ENCODE measurements around the gene GFER. TPM values are rescaled to one million over a fixed set of nuclear protein-coding genes. Genes with fewer than 3 reads are reported as not detected.

Gene GFER
- total RNA-seq, 1 experiment from 2014 or later: 57.3 TPM

DNA sequence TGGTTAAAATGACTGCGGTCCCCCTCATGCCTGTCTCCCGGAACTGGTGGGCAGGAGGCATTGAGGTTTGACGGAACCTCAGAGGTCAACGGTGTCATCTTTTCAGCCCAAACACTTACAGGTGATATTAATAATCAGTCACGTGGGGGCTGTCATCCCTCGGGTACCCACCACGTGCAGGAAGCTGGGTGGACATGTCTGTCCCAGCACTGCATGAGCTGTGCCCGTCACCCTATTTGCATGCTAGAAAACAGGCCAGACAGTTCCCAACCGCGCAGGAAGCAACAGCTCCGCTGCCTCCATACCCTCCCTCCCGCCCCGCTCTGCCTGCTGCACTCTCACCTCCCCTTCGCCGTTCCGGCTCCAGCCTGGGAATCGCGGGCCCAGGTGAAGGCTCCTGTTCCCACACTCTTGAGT lies 7.2 kb downstream of the GFER start:
- no peak overlapping the region for H3K27ac Mint-ChIP-seq (ENCODE audit: unreplicated experiment)
- H3K27me3 Mint-ChIP-seq (ENCODE audit: insufficient read depth, unreplicated experiment): no peaks in the 10 kb centered on the region
- intact Hi-C loops (cut with micrococcal nuclease; ENCODE audit: unreplicated experiment): no loop called here
- Histone ChIP-seq H3K4me3 (ENCODE audit: low read depth, low read length) (no peak overlapping the region), H3K27me3 (replicated peaks; ENCODE audit: control insufficient read depth, insufficient read depth, low read length) (no peaks in the 10 kb centered on the region), H3K4me1 (peaks cover 8% of the 10 kb centered on the region; the same call in 1 of the 2 replicates), H3K36me3 (ENCODE audit: control insufficient read depth, insufficient read depth, low read length) (peaks cover 3% of the 10 kb centered on the region; the same call in 1 of the 2 replicates), H3K9me3 (no peaks in the 10 kb centered on the region)
- ChIA-PET POLR2A (no interaction called here), CTCF (interaction anchor here (0.5 kb wide), 1 partner anchor 32 kb away, joined by 3 read pairs; no protein-coding TSS in a partner anchor)
- peaks cover 10% of the 10 kb centered on the region for H3K36me3 Mint-ChIP-seq (ENCODE audit: insufficient read depth, unreplicated experiment)
- H3K4me3 Mint-ChIP-seq (ENCODE audit: unreplicated experiment): no peak overlapping the region
- BruUV-seq (replicated peaks): no TSS peak
- DNase-seq: no peak
- peaks cover 7% of the 10 kb centered on the region for H3K4me1 Mint-ChIP-seq (ENCODE audit: low read depth, unreplicated experiment)
- no peaks in the 10 kb centered on the region for H3K9me3 Mint-ChIP-seq (ENCODE audit: unreplicated experiment)
- TF ChIP-seq, protein P1, sequence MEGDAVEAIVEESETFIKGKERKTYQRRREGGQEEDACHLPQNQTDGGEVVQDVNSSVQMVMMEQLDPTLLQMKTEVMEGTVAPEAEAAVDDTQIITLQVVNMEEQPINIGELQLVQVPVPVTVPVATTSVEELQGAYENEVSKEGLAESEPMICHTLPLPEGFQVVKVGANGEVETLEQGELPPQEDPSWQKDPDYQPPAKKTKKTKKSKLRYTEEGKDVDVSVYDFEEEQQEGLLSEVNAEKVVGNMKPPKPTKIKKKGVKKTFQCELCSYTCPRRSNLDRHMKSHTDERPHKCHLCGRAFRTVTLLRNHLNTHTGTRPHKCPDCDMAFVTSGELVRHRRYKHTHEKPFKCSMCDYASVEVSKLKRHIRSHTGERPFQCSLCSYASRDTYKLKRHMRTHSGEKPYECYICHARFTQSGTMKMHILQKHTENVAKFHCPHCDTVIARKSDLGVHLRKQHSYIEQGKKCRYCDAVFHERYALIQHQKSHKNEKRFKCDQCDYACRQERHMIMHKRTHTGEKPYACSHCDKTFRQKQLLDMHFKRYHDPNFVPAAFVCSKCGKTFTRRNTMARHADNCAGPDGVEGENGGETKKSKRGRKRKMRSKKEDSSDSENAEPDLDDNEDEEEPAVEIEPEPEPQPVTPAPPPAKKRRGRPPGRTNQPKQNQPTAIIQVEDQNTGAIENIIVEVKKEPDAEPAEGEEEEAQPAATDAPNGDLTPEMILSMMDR (IDR thresholded peaks at IDR 0.05; ENCODE audit: insufficient read depth in 1 of 2, low read depth in 1 of 2, low read length in 1 of 2, severe bottlenecking in 1 of 2, unreplicated experiment in 1 of 2): no peak

DNA sequence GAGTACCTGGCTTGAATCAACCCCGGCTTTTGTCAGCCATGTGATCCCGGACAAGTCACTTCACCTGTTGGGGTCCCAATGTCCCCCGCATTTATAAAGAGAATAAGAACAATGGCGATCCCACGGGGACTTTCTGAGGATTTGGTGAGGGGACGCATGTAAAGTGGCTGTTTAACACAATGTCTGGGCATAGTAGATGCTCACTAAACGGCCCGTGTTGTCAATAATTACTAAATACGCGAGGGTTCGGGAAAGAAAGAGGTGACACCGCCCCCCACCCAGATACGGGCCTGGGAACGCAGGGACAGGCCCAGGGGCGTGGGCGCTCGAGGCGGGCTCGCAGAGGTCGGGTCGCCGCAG lies 7.6 kb downstream of the GFER start:
- TF ChIP-seq, protein P1 (IDR thresholded peaks at IDR 0.05; ENCODE audit: insufficient read depth in 1 of 2, low read depth in 1 of 2, low read length in 1 of 2, severe bottlenecking in 1 of 2, unreplicated experiment in 1 of 2): no peak
- peaks cover 10% of the 10 kb centered on the region for H3K36me3 Mint-ChIP-seq (ENCODE audit: insufficient read depth, unreplicated experiment)
- H3K27me3 Mint-ChIP-seq (ENCODE audit: insufficient read depth, unreplicated experiment): no peaks in the 10 kb centered on the region
- H3K36me3 ChIP-seq (ENCODE audit: control insufficient read depth, insufficient read depth, low read length): peaks cover under 1% of the 10 kb centered on the region; the same call in 1 of the 2 replicates
- peaks cover 8% of the 10 kb centered on the region; the same call in 1 of the 2 replicates for H3K4me1 ChIP-seq
- no peaks in the 10 kb centered on the region for H3K27me3 ChIP-seq (replicated peaks; ENCODE audit: control insufficient read depth, insufficient read depth, low read length)
- no peak overlapping the region for H3K27ac Mint-ChIP-seq (ENCODE audit: unreplicated experiment)
- H3K4me3 Mint-ChIP-seq (ENCODE audit: unreplicated experiment): no peak overlapping the region
- H3K4me3 ChIP-seq (ENCODE audit: low read depth, low read length): no peak overlapping the region
- CTCF ChIA-PET: interaction anchor here (0.5 kb wide), 1 partner anchor 31 kb away, joined by 3 read pairs; no protein-coding TSS in a partner anchor
- POLR2A ChIA-PET: no interaction called here
- intact Hi-C loops (cut with micrococcal nuclease; ENCODE audit: unreplicated experiment): no loop called here
- no TSS peak for BruUV-seq (replicated peaks)
- H3K9me3 Mint-ChIP-seq (ENCODE audit: unreplicated experiment): no peaks in the 10 kb centered on the region
- H3K4me1 Mint-ChIP-seq (ENCODE audit: low read depth, unreplicated experiment): peaks cover 7% of the 10 kb centered on the region
- no peaks in the 10 kb centered on the region for H3K9me3 ChIP-seq
- no peak for DNase-seq

DNA sequence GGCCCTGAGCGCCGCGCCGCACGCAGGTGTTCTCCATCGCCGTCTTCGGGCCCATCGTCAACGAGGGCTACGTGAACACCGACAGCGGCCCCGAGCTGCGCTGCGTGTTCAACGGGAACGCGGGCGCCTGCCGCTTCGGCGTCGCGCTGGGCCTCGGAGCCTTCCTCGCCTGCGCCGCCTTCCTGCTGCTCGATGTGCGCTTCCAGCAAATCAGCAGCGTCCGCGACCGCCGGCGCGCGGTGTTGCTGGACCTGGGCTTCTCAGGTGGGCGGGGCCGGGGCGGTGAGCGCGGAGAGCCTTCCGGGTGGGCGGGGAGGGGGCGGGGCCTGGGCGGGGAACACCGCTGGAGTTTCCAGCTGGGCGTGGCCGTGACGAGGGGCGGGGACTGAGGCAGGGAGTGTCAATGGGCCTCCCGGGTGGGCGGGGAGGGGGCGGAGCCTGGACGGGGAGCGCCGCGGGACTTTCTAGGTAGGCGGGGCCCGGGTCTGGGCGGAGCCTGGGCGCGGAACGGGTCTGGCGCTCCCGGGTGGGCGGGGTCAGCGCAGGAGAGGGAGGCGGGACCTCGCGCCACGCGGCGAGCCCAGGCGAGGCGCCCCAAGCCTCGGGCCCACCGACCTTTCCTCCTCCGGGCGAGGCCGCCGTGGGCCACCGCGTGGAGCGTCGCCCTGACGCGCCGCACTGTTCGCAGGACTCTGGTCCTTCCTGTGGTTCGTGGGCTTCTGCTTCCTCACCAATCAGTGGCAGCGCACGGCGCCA lies 8.1 kb downstream of the GFER start:
- no peak overlapping the region for H3K4me3 Mint-ChIP-seq (ENCODE audit: unreplicated experiment)
- BruUV-seq (replicated peaks): no TSS peak
- Histone ChIP-seq H3K4me3 (ENCODE audit: low read depth, low read length) (no peak overlapping the region), H3K27me3 (replicated peaks; ENCODE audit: control insufficient read depth, insufficient read depth, low read length) (no peaks in the 10 kb centered on the region), H3K4me1 (peaks cover 8% of the 10 kb centered on the region; the same call in 1 of the 2 replicates), H3K9me3 (no peaks in the 10 kb centered on the region), H3K36me3 (ENCODE audit: control insufficient read depth, insufficient read depth, low read length) (no peaks in the 10 kb centered on the region; the same call in 1 of the 2 replicates)
- peak; percentile 67 to 87 for DNase-seq
- intact Hi-C loops (cut with micrococcal nuclease; ENCODE audit: unreplicated experiment): no loop called here
- H3K27me3 Mint-ChIP-seq (ENCODE audit: insufficient read depth, unreplicated experiment): no peaks in the 10 kb centered on the region
- POLR2A ChIA-PET: no interaction called here
- CTCF ChIA-PET: no interaction called here
- TF ChIP-seq, protein P1 (IDR thresholded peaks at IDR 0.05; ENCODE audit: insufficient read depth in 1 of 2, low read depth in 1 of 2, low read length in 1 of 2, severe bottlenecking in 1 of 2, unreplicated experiment in 1 of 2): no peak
- no peak overlapping the region for H3K27ac Mint-ChIP-seq (ENCODE audit: unreplicated experiment)
- peaks cover 7% of the 10 kb centered on the region for H3K4me1 Mint-ChIP-seq (ENCODE audit: low read depth, unreplicated experiment)
- H3K36me3 Mint-ChIP-seq (ENCODE audit: insufficient read depth, unreplicated experiment): peaks cover 10% of the 10 kb centered on the region
- H3K9me3 Mint-ChIP-seq (ENCODE audit: unreplicated experiment): no peaks in the 10 kb centered on the region

Data from Caco-2 (cell line).